ENCODE measurements around the gene EYA2. TPM values are rescaled to one million over a fixed set of nuclear protein-coding genes. Genes with fewer than 3 reads are reported as not detected.
"Not testable (repeated sequence)": the region's sequence is repeated elsewhere in the genome, so short reads cannot be mapped to it uniquely, and the experiment has no call there.

The EYA2 gene
- total RNA-seq, 1 donor from 2014 or later = 0.40 TPM

GRCh38 chr20:47146686-47147085, 252.0 kb downstream of the EYA2 start:
- peak; percentile 31 for DNase-seq (ENCODE audit: low spot score)
- intact Hi-C loops (cut with DNase I) = no loop called here

GRCh38 chr20:47148059-47148458, 253.4 kb downstream of the EYA2 start:
- DNase-seq (ENCODE audit: low spot score) = peak; percentile 24
- intact Hi-C loops (cut with DNase I) = no loop called here

GRCh38 chr20:47149939-47150338, 255.3 kb downstream of the EYA2 start:
- no peak for DNase-seq (ENCODE audit: low spot score)
- intact Hi-C loops (cut with DNase I) = loop anchor here (5.0 kb wide), 1 partner anchor 398 kb away; no protein-coding TSS in a partner anchor

- DNase-seq (ENCODE audit: low spot score) = peak; percentile 78
- intact Hi-C loops (cut with DNase I) = loop anchor here (5.0 kb wide), 1 partner anchor 398 kb away; no protein-coding TSS in a partner anchor
Observed at GRCh38 chr20:47150403-47151152, 255.9 kb downstream of the EYA2 start.

GRCh38 chr20:47152068-47152467, 257.4 kb downstream of the EYA2 start:
- intact Hi-C loops (cut with DNase I) = loop anchor here (5.0 kb wide), 1 partner anchor 400 kb away; no protein-coding TSS in a partner anchor

GRCh38 chr20:47154089-47154488, 259.4 kb downstream of the EYA2 start:
- intact Hi-C loops (cut with DNase I) = loop anchor here (5.0 kb wide), 1 partner anchor 402 kb away; no protein-coding TSS in a partner anchor
- DNase-seq (ENCODE audit: low spot score) = no peak

More at GRCh38 chr20:47152068-47152467, 257.4 kb downstream of the EYA2 start:
- DNase-seq (ENCODE audit: low spot score) = no peak

GRCh38 chr20:47156301-47157137, 261.9 kb downstream of the EYA2 start:
- DNase-seq (ENCODE audit: low spot score) = no peak
- intact Hi-C loops (cut with DNase I) = no loop called here

- intact Hi-C loops (cut with DNase I) = no loop called here
- DNase-seq (ENCODE audit: low spot score) = no peak
Observed at GRCh38 chr20:47159166-47159565, 264.5 kb downstream of the EYA2 start.

- DNase-seq (ENCODE audit: low spot score) = no peak
- intact Hi-C loops (cut with DNase I) = no loop called here
Observed at GRCh38 chr20:47160240-47160639, 265.6 kb downstream of the EYA2 start.

GRCh38 chr20:47160992-47161391, 266.3 kb downstream of the EYA2 start:
- DNase-seq (ENCODE audit: low spot score) = no peak
- intact Hi-C loops (cut with DNase I) = no loop called here

GRCh38 chr20:47161411-47161810, 266.8 kb downstream of the EYA2 start:
- DNase-seq (ENCODE audit: low spot score) = no peak
- intact Hi-C loops (cut with DNase I) = no loop called here

GRCh38 chr20:47164140-47164539, 269.5 kb downstream of the EYA2 start:
- DNase-seq (ENCODE audit: low spot score) = no peak
- intact Hi-C loops (cut with DNase I) = no loop called here

GRCh38 chr20:47165376-47165865, 270.8 kb downstream of the EYA2 start:
- intact Hi-C loops (cut with DNase I) = no loop called here
- no peak for DNase-seq (ENCODE audit: low spot score)

GRCh38 chr20:47167846-47168245, 273.2 kb downstream of the EYA2 start:
- no peak for DNase-seq (ENCODE audit: low spot score)
- intact Hi-C loops (cut with DNase I) = no loop called here

- intact Hi-C loops (cut with DNase I) = no loop called here
- no peak for DNase-seq (ENCODE audit: low spot score)
Observed at GRCh38 chr20:47172579-47172978, 277.9 kb downstream of the EYA2 start.

- no peak for DNase-seq (ENCODE audit: low spot score)
- intact Hi-C loops (cut with DNase I) = no loop called here
Observed at GRCh38 chr20:47173596-47174216, 279.1 kb downstream of the EYA2 start.

GRCh38 chr20:47174456-47175243, 280.0 kb downstream of the EYA2 start:
- intact Hi-C loops (cut with DNase I) = no loop called here
- no peak for DNase-seq (ENCODE audit: low spot score)

GRCh38 chr20:47175493-47175892, 280.9 kb downstream of the EYA2 start:
- intact Hi-C loops (cut with DNase I) = no loop called here
- no peak for DNase-seq (ENCODE audit: low spot score)

GRCh38 chr20:47176217-47176616, 281.6 kb downstream of the EYA2 start:
- intact Hi-C loops (cut with DNase I); DNase-seq (ENCODE audit: low spot score): not testable (repeated sequence)

All from cardiac septum (tissue), 1 donor.